Uterus (tissue), 2 donors: ENCODE data around the gene THAP9.

ENCODE experiments used
- POLR2A ChIP-seq, 2 donors: fragments of 450-650 bp; IDR thresholded peaks; one replicate each; pipeline ENCODE4 v1.6.1; 2016; ENCODE audit warnings: antibody characterized with exemption in 2 of 2, mild to moderate bottlenecking in 1 of 2, moderate library complexity in 1 of 2
- TF ChIP-seq, protein P1 (sequence below), 4 experiments: fragments of 200-600 bp in 2 of 4; fragments of 450-650 bp in 2 of 4; sonication (generic) in 2 of 4; IDR thresholded peaks; one replicate each; pipeline ENCODE4 v1.5.1; 2016 to 2019; ENCODE audit warnings: antibody characterized with exemption in 4 of 4, mild to moderate bottlenecking in 2 of 4, moderate library complexity in 1 of 4

DNA sequence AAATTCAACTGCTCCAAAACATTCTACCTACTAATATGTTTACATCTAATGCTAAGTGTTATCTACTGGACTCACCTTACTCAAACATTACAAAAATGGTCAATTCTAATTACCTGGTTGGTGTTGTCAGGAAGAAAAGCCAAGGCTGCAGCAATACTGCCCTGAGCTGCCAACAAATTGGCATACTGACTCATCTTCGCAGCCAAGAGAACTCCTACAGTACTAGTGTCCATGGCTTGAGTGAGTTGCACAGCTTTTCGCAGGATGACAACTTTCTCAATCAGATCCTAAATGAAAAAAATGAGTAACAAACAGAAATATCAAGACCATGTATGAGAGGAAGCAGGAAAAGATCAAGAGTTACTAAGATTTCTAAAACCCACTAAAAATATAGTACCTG lies 49.2 kb upstream of the THAP9 start:
- TF ChIP-seq, protein P1, sequence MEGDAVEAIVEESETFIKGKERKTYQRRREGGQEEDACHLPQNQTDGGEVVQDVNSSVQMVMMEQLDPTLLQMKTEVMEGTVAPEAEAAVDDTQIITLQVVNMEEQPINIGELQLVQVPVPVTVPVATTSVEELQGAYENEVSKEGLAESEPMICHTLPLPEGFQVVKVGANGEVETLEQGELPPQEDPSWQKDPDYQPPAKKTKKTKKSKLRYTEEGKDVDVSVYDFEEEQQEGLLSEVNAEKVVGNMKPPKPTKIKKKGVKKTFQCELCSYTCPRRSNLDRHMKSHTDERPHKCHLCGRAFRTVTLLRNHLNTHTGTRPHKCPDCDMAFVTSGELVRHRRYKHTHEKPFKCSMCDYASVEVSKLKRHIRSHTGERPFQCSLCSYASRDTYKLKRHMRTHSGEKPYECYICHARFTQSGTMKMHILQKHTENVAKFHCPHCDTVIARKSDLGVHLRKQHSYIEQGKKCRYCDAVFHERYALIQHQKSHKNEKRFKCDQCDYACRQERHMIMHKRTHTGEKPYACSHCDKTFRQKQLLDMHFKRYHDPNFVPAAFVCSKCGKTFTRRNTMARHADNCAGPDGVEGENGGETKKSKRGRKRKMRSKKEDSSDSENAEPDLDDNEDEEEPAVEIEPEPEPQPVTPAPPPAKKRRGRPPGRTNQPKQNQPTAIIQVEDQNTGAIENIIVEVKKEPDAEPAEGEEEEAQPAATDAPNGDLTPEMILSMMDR (IDR thresholded peaks at IDR 0.05), result no peak
- TF ChIP-seq POLR2A (IDR thresholded peaks at IDR 0.05), result no peak
